Renal cortex interstitium (tissue), 11 donors: ENCODE data around the gene THRB. TPM values are rescaled to one million over a fixed set of nuclear protein-coding genes. Genes with fewer than 3 reads are reported as not detected.
"Not testable (repeated sequence)": the region's sequence is repeated elsewhere in the genome, so short reads cannot be mapped to it uniquely, and the experiment has no call there.

Experiments used
- DNase-seq, 11 donors: peaks; one replicate each; pipeline ENCODE4 v3.0.0-alpha.2; 2013; ENCODE audit warnings: low read depth in 9 of 11, low spot score in 4 of 11; ENCODE audit errors: extremely low read depth in 1 of 11
- polyA plus RNA-seq, 3 donors: library from polyadenylated mRNA; unstranded; fragments of 120-200 nt; gene quantifications; one replicate each; pipeline ENCODE4 v1.2.1, GENCODE V29; 2013; ENCODE audit not compliant: insufficient read length in 3 of 3

The THRB gene
- polyA plus RNA-seq, 3 donors, result 23.3 to 33.9 (median 26.7) TPM

DNA sequence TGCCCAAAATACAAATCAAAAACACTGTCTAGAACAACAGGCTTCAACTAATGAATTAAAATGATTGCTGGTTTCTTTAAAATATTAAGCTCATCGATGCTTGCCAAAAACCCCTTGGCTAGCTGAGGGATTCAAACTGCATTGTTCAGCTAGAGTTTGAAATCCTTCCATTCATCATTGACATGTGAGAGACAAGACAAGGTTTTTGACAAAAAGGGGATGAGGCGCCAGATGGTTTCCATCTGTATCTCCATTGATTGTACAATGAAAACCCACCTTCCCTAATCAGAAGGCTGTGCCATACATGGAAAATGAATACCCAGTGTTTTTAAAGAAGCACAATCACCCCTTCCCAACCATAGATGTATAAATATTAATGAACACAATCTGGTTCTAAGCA lies 67.8 kb downstream of the THRB start:
- DNase-seq, result no peak

DNA sequence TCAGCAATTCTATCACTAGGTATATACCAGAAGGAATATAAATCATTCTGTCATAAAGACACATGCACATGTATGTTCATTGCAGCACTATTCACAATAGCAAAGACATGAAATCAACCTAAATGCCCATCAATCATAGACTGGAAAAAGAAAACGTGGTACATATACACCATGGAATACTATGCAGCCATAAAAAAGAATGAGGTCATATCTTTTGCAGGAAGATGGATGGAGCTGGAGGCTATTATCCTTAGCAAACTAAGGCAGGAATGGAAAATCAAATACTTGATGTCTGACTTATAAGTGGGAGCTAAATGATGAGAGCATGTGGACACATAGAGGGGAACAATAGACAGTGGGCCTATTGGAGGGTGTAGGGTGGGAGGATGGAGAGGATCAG lies 73.8 kb downstream of the THRB start:
- DNase-seq, result not testable (repeated sequence)

DNA sequence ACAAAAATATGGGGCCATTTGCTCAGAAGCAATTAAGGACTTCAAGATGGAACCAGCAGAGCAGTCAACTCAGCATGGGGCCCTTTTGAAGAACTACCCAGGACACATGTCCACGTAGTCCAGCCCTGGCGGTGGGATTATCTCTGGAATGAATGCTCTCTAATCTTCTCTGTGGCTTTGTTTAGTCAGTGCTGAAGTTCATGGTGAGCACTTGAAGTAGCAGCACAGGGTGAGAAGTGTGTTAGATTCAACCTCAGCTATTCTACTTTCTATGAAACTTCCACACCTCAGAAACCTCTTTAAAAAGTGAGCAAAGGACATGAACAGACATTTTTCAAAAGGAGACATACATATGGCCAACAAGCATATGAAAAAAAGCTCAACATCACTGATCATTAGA lies 74.4 kb downstream of the THRB start:
- no peak for DNase-seq

DNA sequence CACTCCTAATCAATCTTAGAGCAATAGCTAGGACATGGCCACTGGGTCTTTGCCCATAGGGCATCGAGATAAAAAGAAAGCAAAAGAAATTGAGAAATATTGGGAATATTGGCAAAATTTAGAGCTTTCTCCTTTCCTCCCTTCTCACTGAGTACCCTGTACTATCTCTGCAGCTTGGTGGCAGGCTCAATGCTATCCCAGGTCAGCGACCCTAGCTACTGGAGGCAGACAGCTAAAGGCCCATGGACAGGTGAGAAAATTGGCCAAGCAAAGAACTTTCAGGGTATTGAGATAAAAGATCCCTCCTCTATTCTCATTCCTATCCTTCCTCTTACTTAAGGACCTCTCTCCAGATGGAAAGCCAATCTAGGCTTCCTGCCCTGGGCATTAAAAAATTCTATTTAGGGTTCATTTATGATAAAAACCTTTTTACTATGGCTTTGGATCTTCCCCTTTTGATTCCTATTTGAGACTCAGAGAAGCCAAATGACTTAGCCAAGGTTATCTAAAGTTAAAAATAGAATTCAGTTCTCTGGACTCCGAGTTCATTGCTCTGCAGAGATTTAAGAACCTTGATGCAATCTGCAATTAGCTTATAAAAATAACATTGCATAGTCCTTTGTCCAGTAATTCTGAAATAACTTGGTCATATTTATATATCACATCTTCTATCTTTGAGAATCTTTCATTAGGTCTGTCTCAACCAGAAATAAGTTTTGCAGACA lies 75.4 kb downstream of the THRB start:
- no peak for DNase-seq

DNA sequence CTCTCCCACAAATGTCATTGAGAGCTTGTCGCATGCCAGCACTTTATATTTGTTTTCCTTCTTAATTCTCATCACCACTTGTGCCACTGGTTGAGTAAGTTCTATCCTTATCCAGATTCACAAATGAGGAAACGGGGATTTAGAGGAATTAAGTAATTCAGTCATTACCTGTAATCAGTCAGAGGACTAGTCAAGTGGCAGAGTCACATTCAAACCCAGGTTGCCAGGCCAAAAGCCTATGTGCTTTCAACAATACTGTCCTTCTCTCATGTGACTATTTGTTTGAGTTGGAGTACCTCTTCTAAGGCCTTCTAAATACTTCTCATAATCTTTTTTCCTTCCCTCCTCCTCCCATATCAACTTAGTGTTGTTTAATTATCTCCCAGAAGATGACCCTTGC lies 76.9 kb downstream of the THRB start:
- no peak for DNase-seq

DNA sequence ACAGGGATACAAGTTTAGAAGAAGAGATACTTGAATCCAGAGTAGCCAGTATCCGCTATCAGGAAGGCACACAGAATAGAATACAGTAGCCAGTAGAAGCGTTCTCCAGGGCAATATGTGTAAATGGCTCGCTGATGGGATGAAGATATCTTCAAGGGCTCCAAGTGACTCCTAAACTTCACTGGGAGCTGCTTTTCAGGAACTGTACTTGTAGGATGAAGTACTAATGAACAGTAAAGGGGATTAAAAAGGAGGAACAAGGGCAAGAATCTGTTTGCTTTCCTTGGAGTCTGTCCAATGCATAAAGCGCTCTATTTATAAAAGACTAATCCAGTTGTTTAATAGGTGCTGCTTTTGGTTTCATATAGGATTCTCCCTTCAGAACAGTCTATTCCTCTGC lies 78.4 kb downstream of the THRB start:
- DNase-seq, result no peak

DNA sequence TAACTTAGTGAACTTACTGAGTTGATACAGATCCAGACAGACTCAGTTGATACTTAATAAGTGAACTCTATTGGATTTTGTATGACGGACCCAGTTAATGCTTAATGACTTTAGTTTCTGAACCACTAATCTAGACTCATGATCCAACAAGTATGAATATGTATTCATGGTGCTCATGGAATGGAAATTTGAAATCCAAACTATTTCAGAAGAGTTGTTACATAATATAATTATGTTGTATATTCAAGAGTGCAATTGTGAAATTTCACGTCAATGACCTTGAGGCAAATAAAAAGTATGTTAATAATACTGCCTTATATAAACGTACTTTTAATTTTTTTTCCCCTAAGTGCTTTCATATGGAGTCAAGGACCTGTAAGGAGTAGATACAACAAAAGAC lies 78.8 kb downstream of the THRB start:
- no peak for DNase-seq

DNA sequence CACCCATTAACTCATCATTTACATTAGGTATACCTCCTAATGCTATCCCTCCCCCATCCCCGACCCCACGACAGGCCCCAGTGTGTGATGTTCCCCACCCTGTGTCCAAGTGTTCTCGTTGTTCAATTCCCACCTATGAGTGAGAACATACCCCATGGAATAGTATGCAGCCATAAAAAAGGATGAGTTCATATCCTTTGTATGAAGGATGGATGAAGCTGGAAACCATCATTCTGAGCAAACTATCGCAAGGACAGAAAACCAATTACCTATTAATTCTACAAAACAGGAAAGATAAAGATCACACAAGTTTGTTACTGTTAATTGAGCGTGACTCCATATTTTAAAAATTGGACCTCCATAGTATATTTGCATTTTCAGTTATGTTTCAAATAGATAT lies 81.0 kb downstream of the THRB start:
- DNase-seq, result not testable (repeated sequence)

DNA sequence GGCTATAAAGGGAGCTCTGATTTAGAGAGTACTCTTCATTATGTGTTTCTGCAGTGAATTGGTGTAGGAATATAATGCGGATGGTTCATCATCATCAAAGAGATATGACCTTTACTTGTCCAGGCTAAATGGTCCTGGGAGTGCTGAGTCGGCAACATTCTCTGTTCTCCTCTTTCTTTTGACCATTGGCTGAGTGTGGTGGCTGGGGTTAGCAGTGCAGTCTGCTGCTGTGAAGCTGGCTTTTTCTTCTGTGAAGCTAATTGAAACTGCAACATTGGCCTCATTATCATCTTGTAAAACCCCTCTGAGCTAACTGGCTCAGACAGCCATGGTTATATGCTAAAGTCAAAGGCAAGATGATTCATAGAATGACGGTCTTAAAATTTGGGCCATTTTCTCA lies 83.8 kb downstream of the THRB start:
- DNase-seq, result no peak

DNA sequence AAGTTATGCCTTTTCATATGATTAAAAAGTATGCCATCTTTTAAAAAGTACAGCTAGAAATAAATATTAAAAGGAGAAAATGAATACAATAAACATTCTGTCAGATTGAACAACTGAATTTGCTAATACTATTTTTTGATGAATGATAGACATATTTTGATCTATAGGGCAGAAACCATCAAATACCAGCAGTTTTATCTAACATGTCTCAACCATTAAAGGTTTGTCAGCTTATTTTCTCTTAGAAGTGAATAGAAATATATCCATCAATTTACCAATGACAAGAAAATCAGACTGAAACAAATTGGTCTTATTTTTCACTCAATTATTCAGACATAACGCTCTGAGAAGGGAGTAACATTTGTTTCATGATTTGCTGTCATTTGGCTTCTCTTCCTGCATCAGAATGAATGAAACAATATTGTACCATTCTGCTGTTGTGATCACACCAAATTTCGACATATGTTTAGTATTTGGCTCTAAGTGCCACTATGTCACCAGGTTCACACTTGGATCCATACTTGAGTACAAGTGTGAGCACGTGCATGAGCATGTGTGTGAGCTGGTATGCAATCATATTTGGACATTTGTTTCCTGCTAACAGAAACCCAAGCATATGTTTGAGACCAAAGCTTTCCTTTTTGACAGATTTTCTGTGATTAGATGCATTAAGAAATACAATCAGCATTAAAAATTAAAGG lies 86.5 kb downstream of the THRB start:
- DNase-seq, result no peak

DNA sequence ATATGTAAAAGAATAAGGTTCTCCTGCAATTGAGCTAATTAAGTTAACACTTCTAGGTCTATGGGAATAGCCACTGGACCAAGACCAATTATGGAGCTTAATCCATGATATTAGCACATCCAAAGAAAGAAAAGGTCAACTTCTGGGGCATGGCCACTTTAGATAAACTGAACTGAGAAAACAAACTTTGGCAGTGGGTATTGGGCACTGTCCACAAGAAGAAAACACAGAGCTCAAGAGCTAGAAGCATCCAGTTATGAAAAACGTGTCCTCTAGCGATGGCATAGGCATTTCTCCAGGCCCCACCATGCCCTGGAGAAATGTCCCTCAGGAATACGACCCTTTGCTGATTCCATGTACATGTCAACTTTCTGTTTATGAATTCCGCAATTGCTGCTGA lies 87.8 kb downstream of the THRB start:
- no peak for DNase-seq

DNA sequence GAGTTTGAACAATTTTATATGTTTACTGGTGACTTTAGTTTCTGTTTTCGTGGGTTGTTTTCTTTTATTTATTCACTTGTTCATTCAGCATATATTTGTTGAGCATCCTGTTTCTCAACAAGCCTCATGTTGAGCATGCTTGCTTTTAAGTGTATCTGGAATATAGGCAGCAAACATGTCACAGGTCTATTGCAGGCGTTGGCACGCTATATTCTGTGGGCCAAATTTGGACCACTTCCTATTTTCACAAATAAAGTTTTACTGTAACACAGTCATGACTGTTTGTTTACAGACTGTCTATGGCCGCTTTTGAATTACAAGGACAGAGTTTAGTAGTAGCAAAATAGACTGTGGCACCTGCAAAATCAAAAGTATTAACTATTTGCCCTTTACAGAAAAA lies 89.6 kb downstream of the THRB start:
- DNase-seq, result no peak

DNA sequence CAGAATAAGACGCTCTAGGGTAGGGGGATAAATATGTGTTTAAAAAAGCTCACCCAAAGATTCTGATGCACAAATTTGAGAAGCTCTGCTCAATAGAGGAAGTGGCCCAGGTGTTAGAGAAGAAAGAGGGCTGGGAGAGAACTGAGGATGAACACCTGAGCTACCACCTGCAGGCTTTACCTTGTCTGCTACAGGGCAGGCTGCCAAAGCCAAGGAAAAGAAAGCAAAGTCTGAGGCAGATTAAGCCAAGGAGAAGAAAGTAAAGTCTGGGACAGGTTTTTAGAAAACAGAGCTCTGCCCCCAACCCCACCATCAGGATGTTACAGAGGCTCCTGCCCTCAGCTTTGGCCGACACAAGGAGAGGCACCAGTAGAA lies 92.9 kb downstream of the THRB start:
- DNase-seq, result no peak

DNA sequence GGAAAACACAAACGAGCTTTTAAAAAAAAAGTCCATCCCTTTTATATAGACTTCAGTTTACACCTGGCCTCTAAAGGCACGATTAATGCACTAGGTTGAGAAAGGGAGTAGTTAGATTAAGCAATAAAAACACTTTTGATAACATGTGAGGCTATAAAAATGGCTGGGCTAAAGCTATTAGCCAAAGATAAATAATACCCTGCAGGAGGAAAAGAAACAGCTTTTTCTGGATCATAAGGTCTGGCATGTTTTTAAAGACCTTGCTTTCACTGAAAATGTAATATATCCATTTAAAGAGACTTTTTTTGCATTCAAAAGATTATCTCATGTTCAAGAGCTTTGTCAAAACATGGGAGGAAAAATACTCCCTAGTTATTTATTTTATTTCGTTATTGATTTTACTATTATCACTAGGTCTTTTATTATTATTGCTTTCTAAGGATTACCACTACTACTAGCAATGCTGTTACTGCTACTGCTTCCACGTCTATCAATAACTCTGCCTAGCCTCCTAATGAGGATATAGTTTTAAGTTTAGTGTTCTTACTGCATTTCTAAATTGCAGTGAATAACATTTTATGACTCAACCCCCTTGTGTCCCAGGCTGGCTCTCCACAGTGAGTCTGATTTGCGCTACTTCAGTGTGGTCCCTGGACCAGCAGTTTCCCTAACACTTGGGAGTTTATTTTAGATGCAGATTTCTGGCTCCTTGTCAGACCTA lies 93.4 kb downstream of the THRB start:
- DNase-seq, result no peak

DNA sequence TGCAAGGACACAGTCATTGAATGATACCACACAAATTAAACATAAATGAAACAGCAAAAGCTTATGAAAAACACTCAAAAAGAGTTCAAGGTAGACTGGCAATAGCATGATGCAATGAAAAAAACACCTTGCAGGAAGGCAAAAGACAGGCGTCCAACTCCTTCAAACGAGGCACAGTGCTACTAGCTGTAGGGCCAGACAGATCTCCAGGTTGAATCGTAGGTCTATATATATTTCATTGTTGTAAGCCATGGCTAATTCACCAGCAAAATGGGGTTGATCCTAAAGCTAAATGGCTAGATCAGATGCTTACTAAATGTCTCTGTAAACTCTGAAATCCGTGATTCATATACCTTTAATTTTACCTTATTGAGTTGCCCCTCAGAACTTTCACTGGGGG lies 94.2 kb downstream of the THRB start:
- DNase-seq, result no peak

DNA sequence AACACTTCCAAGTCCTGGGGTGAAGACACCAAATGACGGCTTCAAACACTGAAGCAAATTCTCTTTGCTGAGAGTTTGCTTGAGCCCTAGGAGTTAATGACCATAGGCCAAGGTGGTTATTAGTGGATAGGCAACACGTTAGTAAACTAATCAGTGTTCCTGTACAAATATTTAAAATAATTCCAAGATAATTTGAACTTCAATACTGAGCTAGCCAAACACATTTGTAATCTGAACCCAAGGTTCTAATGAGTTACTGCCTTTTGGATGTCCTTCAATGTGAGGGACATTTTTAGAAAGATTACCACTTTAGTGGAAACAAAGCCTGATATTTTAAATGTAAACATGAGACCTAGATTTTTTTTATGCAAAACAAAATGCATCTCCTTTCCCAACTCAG lies 94.6 kb downstream of the THRB start:
- DNase-seq, result no peak

DNA sequence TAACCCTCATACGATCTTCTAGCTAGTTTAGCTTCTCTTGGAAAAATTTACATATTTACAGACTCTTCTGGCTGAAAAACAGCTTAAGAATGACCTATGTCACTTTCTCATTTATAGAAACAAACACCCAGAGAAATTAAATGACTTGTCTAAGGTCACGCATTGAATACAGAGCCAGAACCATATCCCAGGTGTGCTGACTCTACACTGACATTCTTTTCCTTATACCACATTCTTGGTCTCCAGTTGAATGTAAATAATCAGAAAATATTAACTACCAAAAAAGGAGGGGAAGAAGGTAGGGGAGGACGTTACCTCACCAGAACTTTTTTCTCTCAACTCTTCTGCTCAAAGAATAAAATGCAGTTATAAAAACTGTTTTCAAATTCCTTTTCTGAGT lies 95.0 kb downstream of the THRB start:
- DNase-seq, result no peak

DNA sequence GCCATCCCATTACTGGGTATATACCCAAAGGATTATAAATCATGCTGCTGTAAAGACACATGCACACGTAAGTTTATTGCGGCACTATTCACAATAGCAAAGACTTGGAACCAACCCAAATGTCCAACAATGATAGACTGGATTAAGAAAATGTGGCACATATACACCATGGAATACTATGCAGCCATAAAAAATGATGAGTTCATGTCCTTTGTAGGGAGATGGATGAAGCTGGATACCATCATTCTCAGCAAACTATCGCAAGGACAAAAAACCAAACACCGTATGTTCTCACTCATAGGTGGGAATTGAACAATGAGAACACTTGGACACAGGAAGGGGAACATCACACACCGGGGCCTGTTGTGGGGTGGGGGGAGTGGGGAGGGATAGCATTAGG lies 95.9 kb downstream of the THRB start:
- not testable (repeated sequence) for DNase-seq

DNA sequence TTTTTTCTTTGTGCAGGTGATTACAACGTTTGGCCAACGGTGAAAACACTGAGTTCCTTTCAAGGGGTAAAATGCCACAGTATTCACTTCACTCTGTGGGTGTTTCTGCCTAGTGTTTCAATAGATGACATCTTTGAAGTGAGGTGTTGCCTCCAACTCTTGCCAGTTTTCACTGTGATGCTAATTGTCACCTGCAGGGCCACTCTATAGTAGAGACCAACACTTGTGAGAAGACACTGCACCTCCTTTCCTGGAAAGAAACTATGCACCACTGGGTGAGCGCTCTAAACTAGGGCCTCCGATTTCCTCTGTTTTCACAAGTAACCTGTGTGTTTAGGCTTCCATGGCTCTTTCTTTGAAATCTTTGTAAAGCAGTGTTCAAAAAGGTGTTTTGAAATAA lies 98.3 kb downstream of the THRB start:
- no peak for DNase-seq

DNA sequence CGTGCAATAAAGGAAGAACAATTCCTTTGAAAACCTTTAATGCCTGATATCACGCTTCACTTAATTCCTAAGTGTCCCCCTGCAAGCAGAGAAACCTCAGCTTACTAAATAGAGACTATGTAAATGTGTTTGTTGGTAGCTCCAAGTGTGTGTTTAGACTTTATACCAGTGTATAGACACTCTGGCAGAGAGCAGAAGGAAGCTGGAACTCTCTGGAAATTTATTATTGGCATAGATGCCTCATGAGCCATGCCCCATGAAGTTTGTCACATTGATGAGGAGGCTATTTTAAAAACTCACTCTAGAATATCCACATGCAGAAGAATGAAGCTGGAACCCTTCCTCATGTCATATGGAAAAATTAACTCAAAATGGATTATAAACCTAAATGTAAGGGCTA lies 99.9 kb downstream of the THRB start:
- DNase-seq, result no peak
